Measurements from ENCODE around the gene DCTD. TPM values are rescaled to one million over a fixed set of nuclear protein-coding genes. Genes with fewer than 3 reads are reported as not detected.

The DCTD gene
- total and polyA plus RNA-seq, 2 of the 13 experiments (the other 11 are each of a cell fraction or from before 2014, with no cell fraction given) = 85.1 to 95.3 TPM

DNA sequence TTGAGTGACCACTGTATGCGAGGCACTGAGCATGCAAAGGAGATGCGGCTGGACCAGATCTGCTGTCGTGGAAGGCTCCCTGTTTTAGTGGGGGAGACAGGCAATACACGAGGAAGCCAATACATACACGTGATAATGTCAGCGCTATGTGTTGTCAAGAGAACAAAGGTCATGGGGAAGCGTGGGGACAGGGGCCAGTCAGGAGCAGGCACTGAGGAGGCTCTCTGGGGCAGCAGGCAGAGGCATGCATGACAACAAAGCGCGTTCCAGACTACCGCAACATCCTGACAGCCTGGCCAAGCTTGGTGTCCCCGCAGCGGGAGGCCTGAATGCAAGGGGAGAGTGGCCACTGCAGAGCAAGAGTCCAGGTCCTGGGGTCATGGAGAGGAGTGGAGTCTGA is 61.9 kb downstream of the DCTD start (continued):
- TF ChIP-seq ZHX2 (IDR thresholded peaks at IDR 0.05; ENCODE audit: low read depth) = 0 out of 2 replicates have a peak, but pooled peaks have one; percentile 52
- TF ChIP-seq ZHX2 (CRISPR knock-in tag; IDR thresholded peaks at IDR 0.05; ENCODE audit: borderline replicate concordance) = no peak
- TF ChIP-seq KDM3A (CRISPR knock-in tag; IDR thresholded peaks at IDR 0.05; ENCODE audit: low read depth) = no peak
- no peak for TF ChIP-seq NRL (CRISPR knock-in tag; IDR thresholded peaks at IDR 0.05; ENCODE audit: borderline replicate concordance)
- TF ChIP-seq PBX3 (CRISPR knock-in tag; IDR thresholded peaks at IDR 0.05; ENCODE audit: borderline replicate concordance) = no peak
- no peak for TF ChIP-seq ZSCAN9 (CRISPR knock-in tag; IDR thresholded peaks at IDR 0.05; ENCODE audit: borderline replicate concordance)
- TF ChIP-seq HOXA9 (CRISPR knock-in tag; IDR thresholded peaks at IDR 0.05; ENCODE audit: borderline replicate concordance) = no peak
- 0 out of 2 replicates have a peak, but pooled peaks have one; percentile 21 for TF ChIP-seq PITX1 (CRISPR knock-in tag; IDR thresholded peaks at IDR 0.05)
- peak; percentile 76; the same call in 1 of the 2 replicates for TF ChIP-seq ZNF335 (CRISPR knock-in tag; IDR thresholded peaks at IDR 0.05)
- TF ChIP-seq MXI1 (IDR thresholded peaks at IDR 0.05; ENCODE audit: borderline replicate concordance, low read depth, low read length) = peak; percentile 26; the same call in 1 of the 3 replicates
- TF ChIP-seq, protein P1, sequence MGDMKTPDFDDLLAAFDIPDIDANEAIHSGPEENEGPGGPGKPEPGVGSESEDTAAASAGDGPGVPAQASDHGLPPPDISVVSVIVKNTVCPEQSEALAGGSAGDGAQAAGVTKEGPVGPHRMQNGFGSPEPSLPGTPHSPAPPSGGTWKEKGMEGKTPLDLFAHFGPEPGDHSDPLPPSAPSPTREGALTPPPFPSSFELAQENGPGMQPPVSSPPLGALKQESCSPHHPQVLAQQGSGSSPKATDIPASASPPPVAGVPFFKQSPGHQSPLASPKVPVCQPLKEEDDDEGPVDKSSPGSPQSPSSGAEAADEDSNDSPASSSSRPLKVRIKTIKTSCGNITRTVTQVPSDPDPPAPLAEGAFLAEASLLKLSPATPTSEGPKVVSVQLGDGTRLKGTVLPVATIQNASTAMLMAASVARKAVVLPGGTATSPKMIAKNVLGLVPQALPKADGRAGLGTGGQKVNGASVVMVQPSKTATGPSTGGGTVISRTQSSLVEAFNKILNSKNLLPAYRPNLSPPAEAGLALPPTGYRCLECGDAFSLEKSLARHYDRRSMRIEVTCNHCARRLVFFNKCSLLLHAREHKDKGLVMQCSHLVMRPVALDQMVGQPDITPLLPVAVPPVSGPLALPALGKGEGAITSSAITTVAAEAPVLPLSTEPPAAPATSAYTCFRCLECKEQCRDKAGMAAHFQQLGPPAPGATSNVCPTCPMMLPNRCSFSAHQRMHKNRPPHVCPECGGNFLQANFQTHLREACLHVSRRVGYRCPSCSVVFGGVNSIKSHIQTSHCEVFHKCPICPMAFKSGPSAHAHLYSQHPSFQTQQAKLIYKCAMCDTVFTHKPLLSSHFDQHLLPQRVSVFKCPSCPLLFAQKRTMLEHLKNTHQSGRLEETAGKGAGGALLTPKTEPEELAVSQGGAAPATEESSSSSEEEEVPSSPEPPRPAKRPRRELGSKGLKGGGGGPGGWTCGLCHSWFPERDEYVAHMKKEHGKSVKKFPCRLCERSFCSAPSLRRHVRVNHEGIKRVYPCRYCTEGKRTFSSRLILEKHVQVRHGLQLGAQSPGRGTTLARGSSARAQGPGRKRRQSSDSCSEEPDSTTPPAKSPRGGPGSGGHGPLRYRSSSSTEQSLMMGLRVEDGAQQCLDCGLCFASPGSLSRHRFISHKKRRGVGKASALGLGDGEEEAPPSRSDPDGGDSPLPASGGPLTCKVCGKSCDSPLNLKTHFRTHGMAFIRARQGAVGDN (CRISPR knock-in tag; IDR thresholded peaks at IDR 0.05) = peak; percentile 96
- no peak for TF ChIP-seq PLSCR1 (CRISPR knock-in tag; IDR thresholded peaks at IDR 0.05; ENCODE audit: borderline replicate concordance)
- TF ChIP-seq, protein P2, sequence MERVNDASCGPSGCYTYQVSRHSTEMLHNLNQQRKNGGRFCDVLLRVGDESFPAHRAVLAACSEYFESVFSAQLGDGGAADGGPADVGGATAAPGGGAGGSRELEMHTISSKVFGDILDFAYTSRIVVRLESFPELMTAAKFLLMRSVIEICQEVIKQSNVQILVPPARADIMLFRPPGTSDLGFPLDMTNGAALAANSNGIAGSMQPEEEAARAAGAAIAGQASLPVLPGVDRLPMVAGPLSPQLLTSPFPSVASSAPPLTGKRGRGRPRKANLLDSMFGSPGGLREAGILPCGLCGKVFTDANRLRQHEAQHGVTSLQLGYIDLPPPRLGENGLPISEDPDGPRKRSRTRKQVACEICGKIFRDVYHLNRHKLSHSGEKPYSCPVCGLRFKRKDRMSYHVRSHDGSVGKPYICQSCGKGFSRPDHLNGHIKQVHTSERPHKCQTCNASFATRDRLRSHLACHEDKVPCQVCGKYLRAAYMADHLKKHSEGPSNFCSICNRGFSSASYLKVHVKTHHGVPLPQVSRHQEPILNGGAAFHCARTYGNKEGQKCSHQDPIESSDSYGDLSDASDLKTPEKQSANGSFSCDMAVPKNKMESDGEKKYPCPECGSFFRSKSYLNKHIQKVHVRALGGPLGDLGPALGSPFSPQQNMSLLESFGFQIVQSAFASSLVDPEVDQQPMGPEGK (CRISPR knock-in tag; IDR thresholded peaks at IDR 0.05) = peak; percentile 58
- no peak; the same call in 1 of the 2 replicates for TF ChIP-seq ZNF644 (CRISPR knock-in tag; IDR thresholded peaks at IDR 0.05; ENCODE audit: low read depth)
- TF ChIP-seq XRCC5 (optimal IDR thresholded peaks at IDR 0.05; ENCODE audit: low read length) = no peak
- TF ChIP-seq MXD4 (CRISPR knock-in tag; IDR thresholded peaks at IDR 0.05) = no peak; the same call in 1 of the 2 replicates

All from HepG2 (cell line).